ENCODE results near the gene MTAP. TPM values are rescaled to one million over a fixed set of nuclear protein-coding genes. Genes with fewer than 3 reads are reported as not detected.

The MTAP gene
- total RNA-seq, 1 donor from 2014 or later, result 35.2 TPM

DNA sequence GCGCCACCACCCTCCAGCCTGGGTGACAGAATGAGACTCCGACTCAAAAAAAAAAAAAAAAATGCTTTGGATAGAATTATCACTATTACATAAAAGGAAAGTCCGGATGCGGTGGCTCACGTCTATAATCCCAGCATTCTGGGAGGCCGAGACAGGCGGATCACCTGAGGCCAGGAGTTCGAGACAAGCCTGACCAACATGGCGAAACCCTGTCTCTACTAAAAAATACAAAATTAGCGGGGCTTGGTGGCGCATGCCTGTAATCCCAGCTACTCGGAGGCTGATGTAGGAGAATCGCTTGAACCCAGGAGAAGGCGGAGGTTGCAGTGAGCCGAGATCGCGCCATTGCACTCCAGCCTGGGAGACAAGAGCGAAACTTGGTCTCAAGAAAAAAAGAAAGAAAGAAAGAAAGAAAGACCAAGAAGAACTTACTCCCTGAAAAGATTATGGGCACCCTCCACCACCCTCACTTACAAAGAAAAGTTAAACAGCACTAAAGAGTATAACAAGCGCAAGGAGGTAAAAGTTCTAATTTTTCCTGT lies 174.0 kb downstream of the MTAP start:
- Histone ChIP-seq H3K36me3 (no peaks in the 10 kb centered on the region), H3K27me3 (ENCODE audit: low read depth) (peaks cover 82% of the 10 kb centered on the region), H3K4me1 (peaks cover 19% of the 10 kb centered on the region), H3K27ac (no peak overlapping the region), H3K9me3 (no peaks in the 10 kb centered on the region), H3K4me3 (no peak overlapping the region)
- intact Hi-C loops (cut with DNase I), result no loop called here
- TF ChIP-seq, protein P1, sequence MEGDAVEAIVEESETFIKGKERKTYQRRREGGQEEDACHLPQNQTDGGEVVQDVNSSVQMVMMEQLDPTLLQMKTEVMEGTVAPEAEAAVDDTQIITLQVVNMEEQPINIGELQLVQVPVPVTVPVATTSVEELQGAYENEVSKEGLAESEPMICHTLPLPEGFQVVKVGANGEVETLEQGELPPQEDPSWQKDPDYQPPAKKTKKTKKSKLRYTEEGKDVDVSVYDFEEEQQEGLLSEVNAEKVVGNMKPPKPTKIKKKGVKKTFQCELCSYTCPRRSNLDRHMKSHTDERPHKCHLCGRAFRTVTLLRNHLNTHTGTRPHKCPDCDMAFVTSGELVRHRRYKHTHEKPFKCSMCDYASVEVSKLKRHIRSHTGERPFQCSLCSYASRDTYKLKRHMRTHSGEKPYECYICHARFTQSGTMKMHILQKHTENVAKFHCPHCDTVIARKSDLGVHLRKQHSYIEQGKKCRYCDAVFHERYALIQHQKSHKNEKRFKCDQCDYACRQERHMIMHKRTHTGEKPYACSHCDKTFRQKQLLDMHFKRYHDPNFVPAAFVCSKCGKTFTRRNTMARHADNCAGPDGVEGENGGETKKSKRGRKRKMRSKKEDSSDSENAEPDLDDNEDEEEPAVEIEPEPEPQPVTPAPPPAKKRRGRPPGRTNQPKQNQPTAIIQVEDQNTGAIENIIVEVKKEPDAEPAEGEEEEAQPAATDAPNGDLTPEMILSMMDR (IDR thresholded peaks at IDR 0.05), result no peak
- no peak for DNase-seq
- ATAC-seq, result no peak

DNA sequence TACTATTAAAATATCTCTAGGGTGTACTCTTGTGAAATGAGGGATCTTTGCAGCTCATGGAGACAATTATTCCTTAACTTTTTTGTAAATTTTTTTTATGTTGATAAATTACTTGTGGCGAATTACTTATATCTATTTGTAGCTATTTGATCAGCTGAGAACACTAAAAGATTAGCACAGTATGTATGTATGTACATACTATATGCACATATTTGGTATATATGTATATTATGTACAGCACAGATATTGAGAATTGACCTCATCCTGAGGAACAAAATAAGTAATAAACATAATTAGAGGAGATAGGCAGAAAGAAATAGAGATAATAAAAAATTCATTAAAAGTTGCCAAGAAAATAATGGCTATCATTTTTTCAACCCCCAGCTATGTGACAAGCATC lies 180.0 kb downstream of the MTAP start:
- ATAC-seq (no peak), DNase-seq (no peak)
- Histone ChIP-seq H3K27ac (no peak overlapping the region), H3K36me3 (no peaks in the 10 kb centered on the region), H3K4me1 (no peaks in the 10 kb centered on the region), H3K4me3 (no peak overlapping the region), H3K9me3 (no peaks in the 10 kb centered on the region), H3K27me3 (ENCODE audit: low read depth) (peaks cover 67% of the 10 kb centered on the region)
- intact Hi-C loops (cut with DNase I), result no loop called here
- TF ChIP-seq, protein P1 (IDR thresholded peaks at IDR 0.05), result no peak

DNA sequence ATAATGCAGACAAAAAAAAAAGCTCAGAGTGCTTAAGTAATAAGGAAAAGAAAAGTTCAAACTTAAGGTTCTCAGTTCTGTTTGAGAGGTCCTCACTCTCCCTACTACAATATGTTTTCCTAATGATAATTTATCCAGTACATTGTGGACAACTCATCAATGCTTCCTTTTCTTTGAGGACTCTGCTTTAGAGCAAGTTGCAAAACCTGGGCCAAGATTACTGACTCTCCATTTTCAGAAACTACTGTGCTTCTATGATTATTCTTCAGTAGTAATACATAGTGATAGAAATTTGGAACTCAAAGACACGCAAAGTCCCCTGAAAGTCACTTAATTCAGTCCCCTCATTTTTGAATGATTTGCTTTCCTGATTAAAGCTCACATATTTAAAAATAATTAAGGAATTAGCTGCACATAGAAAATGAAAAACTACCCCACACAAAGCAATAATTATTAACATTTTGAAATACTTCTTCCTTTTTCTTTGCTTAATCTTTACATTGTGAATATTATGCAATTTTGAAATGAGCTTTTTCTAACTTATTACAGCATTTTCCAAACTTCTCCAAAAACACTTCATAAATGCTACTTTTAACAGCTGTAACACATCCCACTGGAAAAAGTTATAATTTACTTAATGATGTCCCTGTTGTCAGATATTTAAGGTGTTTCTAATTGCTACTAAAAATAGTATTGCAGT lies 180.6 kb downstream of the MTAP start:
- TF ChIP-seq, protein P1 (IDR thresholded peaks at IDR 0.05), result no peak
- ATAC-seq, result no peak
- Histone ChIP-seq H3K27me3 (ENCODE audit: low read depth) (peaks cover 67% of the 10 kb centered on the region), H3K4me3 (no peak overlapping the region), H3K27ac (no peak overlapping the region), H3K4me1 (no peaks in the 10 kb centered on the region), H3K36me3 (no peaks in the 10 kb centered on the region), H3K9me3 (no peaks in the 10 kb centered on the region)
- intact Hi-C loops (cut with DNase I), result no loop called here
- no peak for DNase-seq

DNA sequence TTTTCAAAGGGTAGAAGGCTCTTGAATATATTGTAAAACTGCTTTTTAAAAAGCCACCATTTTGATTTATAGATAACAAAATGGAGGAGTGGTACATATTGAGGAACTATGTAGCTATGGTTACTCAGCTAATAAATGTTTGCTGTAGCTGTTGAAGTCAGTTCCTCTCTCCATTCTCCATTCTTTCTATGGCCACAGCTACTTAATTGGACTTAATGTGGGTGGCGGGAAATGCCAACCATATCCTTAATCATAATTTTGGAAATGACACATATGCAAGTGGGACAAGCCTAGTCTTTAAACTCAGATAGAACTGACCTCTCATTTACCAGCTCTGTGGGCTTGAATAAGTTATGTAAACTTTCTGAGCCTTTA lies 181.1 kb downstream of the MTAP start:
- Histone ChIP-seq H3K27ac (no peak overlapping the region), H3K36me3 (no peaks in the 10 kb centered on the region), H3K27me3 (ENCODE audit: low read depth) (peaks cover 67% of the 10 kb centered on the region), H3K9me3 (no peaks in the 10 kb centered on the region), H3K4me3 (no peak overlapping the region), H3K4me1 (no peaks in the 10 kb centered on the region)
- TF ChIP-seq, protein P1 (IDR thresholded peaks at IDR 0.05), result no peak
- ATAC-seq (peak in 1 of 2 donors; percentile 43), DNase-seq (no peak)
- intact Hi-C loops (cut with DNase I), result no loop called here

DNA sequence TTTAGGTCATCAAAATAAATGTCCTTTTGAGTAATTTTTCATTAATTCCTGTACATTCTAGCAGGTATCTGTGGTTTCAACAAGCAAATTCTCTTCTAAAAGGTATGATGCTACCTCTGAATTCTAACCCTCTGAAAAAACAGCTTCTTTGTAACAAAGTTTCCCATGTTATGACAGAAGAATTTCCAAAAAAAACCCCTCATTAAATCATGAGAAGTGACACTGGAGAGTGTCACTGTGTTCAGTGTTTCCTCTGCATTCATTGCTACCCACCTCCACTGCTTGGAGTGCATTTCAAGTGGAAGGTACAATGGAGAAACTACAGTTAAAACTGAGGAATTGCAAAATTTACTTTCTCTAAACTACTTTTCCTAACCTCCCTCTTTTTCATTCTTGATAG lies 181.7 kb downstream of the MTAP start:
- H3K36me3 ChIP-seq, result no peaks in the 10 kb centered on the region
- no peaks in the 10 kb centered on the region for H3K4me1 ChIP-seq
- H3K4me3 ChIP-seq, result no peak overlapping the region
- TF ChIP-seq, protein P1 (IDR thresholded peaks at IDR 0.05), result no peak
- DNase-seq (no peak), ATAC-seq (no peak)
- peaks cover 67% of the 10 kb centered on the region for H3K27me3 ChIP-seq (ENCODE audit: low read depth)
- no peaks in the 10 kb centered on the region for H3K9me3 ChIP-seq
- no peak overlapping the region for H3K27ac ChIP-seq
- intact Hi-C loops (cut with DNase I), result no loop called here

Data from lower lobe of right lung (tissue), 2 donors.